HCT116 (cell line): Measurements from ENCODE around the gene PPP6C. TPM values are rescaled to one million over a fixed set of nuclear protein-coding genes. Genes with fewer than 3 reads are reported as not detected.

ENCODE experiments used
- ATAC-seq: fragments of 200-7000 bp; cut with Tn5 transposase; 2 replicates; pipeline ENCODE4 v1.9.1; 2020; ENCODE audit warnings: mild to moderate bottlenecking, moderate library complexity
- BruUV-seq: library from RNA; stranded (reverse); fragments of 400-500 nt; replicated peaks from 2 replicates; lab custom pipeline; 2021; lab: Mats Ljungman, UMichigan
- CTCF ChIA-PET: fragments of 300-600 bp; sonication (Branson Sonifier 250); formaldehyde crosslinking; loops from one replicate; lab custom pipeline; 2021; ENCODE audit warnings: antibody characterized with exemption; lab: Charles Lee
- POLR2A ChIA-PET: fragments of 300-600, 350-600 bp; sonication (Branson Sonifier 250); formaldehyde crosslinking; loops from one replicate; lab custom pipeline; 2021; ENCODE audit warnings: antibody characterized with exemption; lab: Charles Lee
- RAD21 ChIA-PET, 2 experiments: fragments of 300-600 bp; sonication (Branson Sonifier 250); formaldehyde crosslinking; loops; one replicate each; lab custom pipeline; 2023; ENCODE audit warnings: low total read pairs in 2 of 2; ENCODE audit not compliant: uncharacterized antibody in 2 of 2, unreplicated experiment in 2 of 2, low non-redundant PET in 1 of 2; lab: Charles Lee
- DNase-seq: peaks from one replicate; pipeline ENCODE4 v3.0.0-alpha.2; 2010; ENCODE audit warnings: low read depth, low spot score
- H2AFZ ChIP-seq: fragments of 200-600 bp; shearing (Covaris generic), sonication (generic); 2 replicates; pipeline ENCODE4 v1.6.1; 2017; ENCODE audit warnings: low read depth, mixed run types, mixed read lengths, antibody characterized with exemption, low read length; ENCODE audit not compliant: poor library complexity, severe bottlenecking
- H3K27ac ChIP-seq: 2 replicates; pipeline ENCODE4 v1.5.1; 2012; ENCODE audit warnings: low read depth, low read length
- H3K27me3 ChIP-seq: fragments of 200-600 bp; sonication (generic); 2 replicates; pipeline ENCODE4 v1.6.1; 2016; ENCODE audit warnings: mixed run types, low read length, mixed read lengths; ENCODE audit not compliant: insufficient read depth
- H3K36me3 ChIP-seq, 2 experiments: fragments of 200-500 bp in 1 of 2; fragments of 200-600 bp in 1 of 2; sonication (Bioruptor generic) in 1 of 2; sonication (generic) in 1 of 2; 2 replicates each; pipeline versions ENCODE4 v1.5.1 to v1.6.1; 2014 to 2016; ENCODE audit warnings: low read length in 2 of 2, inconsistent platforms in 1 of 2, mixed read lengths in 1 of 2, mixed run types in 1 of 2; ENCODE audit not compliant: insufficient read depth in 2 of 2, control insufficient read depth in 1 of 2
- H3K4me1 ChIP-seq, 2 experiments: fragments of 200-600 bp in 1 of 2; sonication (generic) in 1 of 2; 2 replicates each; pipeline versions ENCODE4 v1.5.1 to v1.6.1; 2012 to 2017; ENCODE audit warnings: low read length in 2 of 2, inconsistent platforms in 1 of 2, mild to moderate bottlenecking in 1 of 2, mixed read lengths in 1 of 2, mixed run types in 1 of 2, moderate library complexity in 1 of 2; ENCODE audit not compliant: insufficient read depth in 2 of 2, control insufficient read depth in 1 of 2
- H3K4me2 ChIP-seq: fragments of 200-600 bp; sonication (generic); 2 replicates; pipeline ENCODE4 v1.6.1; 2017; ENCODE audit warnings: mixed run types, low read length, mixed read lengths
- H3K4me3 ChIP-seq, 2 experiments: fragments of 200-600 bp in 1 of 2; sonication (generic) in 1 of 2; replicated peaks in 1 of 2; 2 replicates each; pipeline ENCODE4 v1.5.1; 2011 to 2016; ENCODE audit warnings: low read length in 2 of 2, control low read depth in 1 of 2, low read depth in 1 of 2, mild to moderate bottlenecking in 1 of 2, mixed read lengths in 1 of 2, mixed run types in 1 of 2
- H3K79me2 ChIP-seq: fragments of 200-600 bp; sonication (generic); 2 replicates; pipeline ENCODE4 v1.6.1; 2017; ENCODE audit warnings: mild to moderate bottlenecking, mixed run types, low read length, moderate library complexity, mixed read lengths; ENCODE audit not compliant: insufficient read depth
- H3K9ac ChIP-seq: fragments of 200-600 bp; sonication (generic); 2 replicates; pipeline ENCODE4 v1.6.1; 2016; ENCODE audit warnings: low read length, mixed read lengths
- H3K9me2 ChIP-seq: fragments of 200-600 bp; sonication (generic), shearing (Covaris generic); 2 replicates; pipeline ENCODE4 v1.6.1; 2017; ENCODE audit warnings: mixed run types, mild to moderate bottlenecking, moderate library complexity; ENCODE audit not compliant: insufficient read depth
- H3K9me3 ChIP-seq, 2 experiments: fragments of 200-500 bp in 1 of 2; fragments of 200-600 bp in 1 of 2; sonication (Bioruptor generic) in 1 of 2; sonication (generic) in 1 of 2; 2 replicates each; pipeline ENCODE4 v1.6.1; 2014 to 2017; ENCODE audit warnings: low read length in 2 of 2, mixed read lengths in 2 of 2, inconsistent platforms in 1 of 2, low read depth in 1 of 2, mild to moderate bottlenecking in 1 of 2, mixed run types in 1 of 2, moderate library complexity in 1 of 2; ENCODE audit not compliant: control insufficient read depth in 1 of 2, insufficient read depth in 1 of 2
- H4K20me1 ChIP-seq: fragments of 200-600 bp; sonication (generic), shearing (Covaris generic); 2 replicates; pipeline ENCODE4 v1.6.1; 2017; ENCODE audit warnings: mixed run types, mild to moderate bottlenecking, moderate library complexity; ENCODE audit not compliant: insufficient read depth
- CEBPB ChIP-seq: IDR thresholded peaks from 2 replicates; pipeline ENCODE4 v1.6.1; 2012; ENCODE audit warnings: low read depth
- EGR1 ChIP-seq: IDR thresholded peaks from 2 replicates; pipeline ENCODE4 v1.6.1; 2012; ENCODE audit warnings: low read depth
- FOSL1 ChIP-seq: IDR thresholded peaks from 2 replicates; pipeline ENCODE4 v1.6.1; 2012; ENCODE audit warnings: low read depth
- JUND ChIP-seq: IDR thresholded peaks from 2 replicates; pipeline ENCODE4 v1.6.1; 2012
- MAX ChIP-seq: IDR thresholded peaks from 2 replicates; pipeline ENCODE4 v1.6.1; 2012
- POLR2A ChIP-seq: IDR thresholded peaks from 2 replicates; pipeline ENCODE4 v1.7.0; 2011; ENCODE audit warnings: borderline replicate concordance; ENCODE audit not compliant: insufficient read depth, insufficient read length; ENCODE audit errors: extremely low read depth
- RAD21 ChIP-seq: IDR thresholded peaks from 2 replicates; pipeline ENCODE4 v1.6.1; 2012; ENCODE audit warnings: low read depth, mild to moderate bottlenecking
- REST ChIP-seq: IDR thresholded peaks from 2 replicates; pipeline ENCODE4 v1.6.1; 2012; ENCODE audit warnings: low read depth
- SP1 ChIP-seq: IDR thresholded peaks from 2 replicates; pipeline ENCODE4 v1.6.1; 2012; ENCODE audit warnings: low read depth
- SRF ChIP-seq: IDR thresholded peaks from 2 replicates; pipeline ENCODE4 v1.6.1; 2012; ENCODE audit warnings: low read depth
- ZFX ChIP-seq: fragments of 450-650 bp; IDR thresholded peaks from 2 replicates; pipeline ENCODE4 v1.6.1; 2017
- ZNF274 ChIP-seq: fragments of 200-500 bp; sonication (Bioruptor generic); IDR thresholded peaks from 2 replicates; pipeline ENCODE4 v1.6.1; 2014; ENCODE audit warnings: mild to moderate bottlenecking, low read depth, low read length, inconsistent platforms
- intact Hi-C: fragments of 100-400 bp; cut with micrococcal nuclease; formaldehyde crosslinking; loops from 2 replicates; pipeline ENCODE4 v1.10.0; 2022
- total RNA-seq: library from RNA; stranded (reverse); gene quantifications from one replicate; pipeline ENCODE4 v1.2.1, GENCODE V29; 2021; ENCODE audit not compliant: unreplicated experiment

The PPP6C gene
- total RNA-seq, 1 experiment from 2014 or later = 35.4 TPM

DNA sequence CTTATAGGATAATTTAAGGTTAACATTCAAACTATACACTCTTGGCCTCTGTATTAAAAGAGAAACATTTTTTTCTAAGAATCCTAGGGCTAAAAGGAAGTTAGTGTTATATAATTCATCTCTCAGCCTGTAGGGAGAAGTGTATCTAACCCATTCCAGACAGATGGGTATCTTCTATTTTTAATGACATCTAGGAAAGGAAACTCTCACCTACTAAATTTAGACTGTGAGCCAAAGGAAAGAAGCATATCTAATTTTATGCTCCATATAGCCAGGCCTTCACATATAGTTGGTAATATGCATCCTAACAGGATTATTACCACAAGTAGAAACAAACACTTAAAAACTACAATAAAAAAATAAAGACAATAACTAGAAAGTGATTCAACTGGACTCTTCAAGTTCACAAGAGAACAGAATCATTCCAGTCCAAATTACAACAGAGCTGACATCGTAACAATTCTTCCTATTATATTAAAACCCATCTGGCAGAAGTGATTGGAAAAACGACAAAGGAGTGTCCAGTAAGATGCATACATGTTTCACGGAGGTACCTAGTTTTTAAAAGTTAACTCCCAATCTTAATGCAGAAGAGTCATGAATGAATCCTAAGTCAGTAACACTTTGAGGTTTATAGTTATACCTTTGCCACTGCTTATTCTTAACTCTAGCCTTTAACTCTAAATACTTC, 85.7 kb downstream of the PPP6C start:
- intact Hi-C loops = no loop called here
- H3K36me3 ChIP-seq = no peaks in the 10 kb centered on the region

More for the DNA sequence above, 85.7 kb downstream of the PPP6C start:
- Histone ChIP-seq H3K9me2 (no peaks in the 10 kb centered on the region), H4K20me1 (no peaks in the 10 kb centered on the region), H3K9ac (no peak overlapping the region)
- TF ChIP-seq RAD21 (no peak), MAX (no peak), ZFX (no peak), POLR2A (no peak), ZNF274 (no peak), FOSL1 (no peak), SRF (no peak), SP1 (no peak), JUND (no peak), EGR1 (no peak), CEBPB (no peak), REST (no peak)
- TF ChIP-seq, all 23 proteins: peak for 0
- H3K9me3 ChIP-seq = no peaks in the 10 kb centered on the region
- H3K4me1 ChIP-seq = no peaks in the 10 kb centered on the region
- ChIA-PET CTCF (no interaction called here), RAD21 (no interaction called here), POLR2A (no interaction called here)
- H3K4me3 ChIP-seq = no peak overlapping the region
- H3K4me2 ChIP-seq = no peak overlapping the region
- H2AFZ ChIP-seq = no peak overlapping the region
- no TSS peak for BruUV-seq
- H3K79me2 ChIP-seq = peaks cover 1% of the 10 kb centered on the region; the same call in 1 of the 2 replicates
- ATAC-seq (no peak), DNase-seq (no peak)
- no peak overlapping the region for H3K27ac ChIP-seq
- no peaks in the 10 kb centered on the region for H3K27me3 ChIP-seq
